HG03520 (cell line): ENCODE results near the gene MPZL3.
"Not testable (repeated sequence)": the region's sequence is repeated elsewhere in the genome, so short reads cannot be mapped to it uniquely, and the experiment has no call there.

ENCODE experiments used
- ATAC-seq: cut with Tn5 transposase; IDR thresholded peaks from one replicate; pipeline ENCODE4 v1.9.1; 2021; ENCODE audit warnings: mild to moderate bottlenecking, moderate library complexity; ENCODE audit not compliant: unreplicated experiment

Gene MPZL3

DNA sequence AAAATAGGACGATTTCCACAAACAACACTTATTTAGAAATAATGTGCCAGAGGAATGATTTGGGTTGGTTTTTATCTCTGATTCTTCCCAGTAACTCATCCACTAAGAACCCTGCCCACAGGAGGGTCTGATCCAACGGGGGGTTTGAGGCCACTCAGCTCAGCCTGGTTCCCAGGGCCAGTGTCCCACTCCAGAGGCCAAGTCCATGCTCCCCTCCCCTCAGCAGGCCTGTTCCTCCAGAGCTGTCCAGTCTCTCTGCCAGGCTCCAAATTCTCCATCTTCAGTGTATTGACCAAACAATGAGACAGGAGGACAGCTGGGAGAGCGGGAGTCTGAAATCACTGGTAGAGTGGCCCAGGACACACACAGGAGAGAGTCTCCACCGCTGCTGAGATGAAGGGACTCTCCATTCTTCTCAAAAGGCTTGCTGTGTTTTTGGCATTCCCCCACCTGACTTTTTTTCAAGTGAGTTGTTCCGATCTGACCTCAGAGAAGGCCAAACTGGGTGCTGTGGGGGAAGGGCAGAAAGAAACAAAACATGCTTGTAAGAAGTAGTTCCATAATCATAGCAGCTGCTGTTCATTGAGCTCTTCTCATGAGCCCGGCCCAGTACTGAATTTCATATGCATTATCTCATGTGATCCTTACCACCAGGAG is 58.1 kb downstream of the MPZL3 start:
- no peak for ATAC-seq

DNA sequence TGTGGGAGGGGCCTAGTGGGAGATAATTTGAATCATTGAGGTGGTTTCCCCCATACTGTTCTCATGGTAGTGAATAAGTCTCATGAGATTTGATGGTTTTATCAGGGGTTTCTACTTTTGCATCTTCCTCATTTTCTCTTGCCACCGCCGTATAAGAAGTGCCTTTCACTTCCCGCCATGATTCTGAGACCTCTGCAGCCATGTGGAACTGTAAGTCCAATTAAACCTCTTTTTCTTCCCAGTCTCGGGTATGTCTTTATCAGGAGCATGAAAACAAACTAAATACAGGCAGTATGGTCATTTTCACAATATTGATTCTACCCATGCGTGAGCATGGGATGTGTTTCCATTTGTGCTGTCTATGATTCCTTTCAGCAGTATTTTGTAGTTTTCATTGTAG is 59.3 kb downstream of the MPZL3 start:
- ATAC-seq: not testable (repeated sequence)

DNA sequence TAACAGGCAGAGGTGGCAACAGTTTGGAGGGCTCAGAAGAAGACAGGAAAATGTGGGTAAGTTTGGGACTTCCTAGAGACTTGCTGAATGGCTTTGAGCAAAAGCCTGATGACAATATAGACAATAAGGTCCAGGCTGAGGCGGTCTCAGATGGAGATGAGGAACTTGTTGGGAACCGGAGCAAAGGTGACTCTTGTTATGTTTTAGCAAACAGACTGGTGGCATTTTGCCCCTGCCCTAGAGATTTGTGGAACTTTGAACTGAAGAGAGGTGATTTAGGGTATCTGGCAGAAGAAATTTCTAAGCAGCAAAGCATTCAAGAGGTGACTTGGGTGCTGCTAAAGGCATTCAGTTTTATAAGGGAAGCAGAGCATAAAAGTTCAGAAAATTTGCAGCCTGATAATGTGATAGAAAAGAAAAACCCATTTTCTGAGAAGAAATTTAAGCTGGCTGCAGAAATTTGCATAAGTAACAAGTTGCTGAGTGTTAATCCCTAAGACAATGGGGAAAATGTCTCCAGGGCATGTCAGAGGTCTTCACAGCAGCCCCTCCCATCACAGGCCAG is 61.1 kb downstream of the MPZL3 start:
- not testable (repeated sequence) for ATAC-seq

DNA sequence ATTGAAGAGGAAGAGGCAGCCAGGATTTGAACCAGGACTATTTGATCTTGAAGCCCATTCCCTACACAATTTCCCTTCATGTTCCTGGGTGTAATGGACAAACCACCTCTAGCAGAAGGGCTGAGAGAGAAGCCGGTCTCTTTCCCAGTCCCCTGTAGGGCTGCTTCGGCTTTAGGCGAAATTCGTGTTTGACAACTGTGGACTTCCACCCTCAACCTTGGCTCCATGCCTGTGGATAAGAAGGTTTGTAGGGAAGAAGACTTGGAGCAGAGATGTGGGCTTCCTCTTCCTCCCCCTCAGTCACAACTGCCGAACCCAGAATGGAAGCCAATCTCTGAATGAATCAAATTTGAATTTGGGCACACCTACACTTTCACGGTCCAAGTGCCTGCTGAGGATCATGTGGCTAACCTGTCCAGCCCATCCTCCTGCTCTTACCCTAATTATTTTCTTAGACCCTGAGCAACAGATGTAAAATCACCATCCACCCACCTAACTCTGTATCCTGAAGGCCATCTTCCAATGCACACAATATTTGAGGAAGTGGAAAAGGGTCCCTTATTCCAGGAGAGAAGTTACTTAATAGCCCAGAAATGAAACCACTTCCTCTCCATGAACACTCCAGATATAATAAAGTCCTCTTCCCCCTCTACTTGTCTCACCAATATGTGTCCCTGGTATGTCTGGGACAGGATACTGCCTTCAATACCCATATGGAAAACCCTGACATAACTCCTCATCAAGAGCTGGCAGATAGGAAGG is 65.6 kb downstream of the MPZL3 start:
- no peak for ATAC-seq

DNA sequence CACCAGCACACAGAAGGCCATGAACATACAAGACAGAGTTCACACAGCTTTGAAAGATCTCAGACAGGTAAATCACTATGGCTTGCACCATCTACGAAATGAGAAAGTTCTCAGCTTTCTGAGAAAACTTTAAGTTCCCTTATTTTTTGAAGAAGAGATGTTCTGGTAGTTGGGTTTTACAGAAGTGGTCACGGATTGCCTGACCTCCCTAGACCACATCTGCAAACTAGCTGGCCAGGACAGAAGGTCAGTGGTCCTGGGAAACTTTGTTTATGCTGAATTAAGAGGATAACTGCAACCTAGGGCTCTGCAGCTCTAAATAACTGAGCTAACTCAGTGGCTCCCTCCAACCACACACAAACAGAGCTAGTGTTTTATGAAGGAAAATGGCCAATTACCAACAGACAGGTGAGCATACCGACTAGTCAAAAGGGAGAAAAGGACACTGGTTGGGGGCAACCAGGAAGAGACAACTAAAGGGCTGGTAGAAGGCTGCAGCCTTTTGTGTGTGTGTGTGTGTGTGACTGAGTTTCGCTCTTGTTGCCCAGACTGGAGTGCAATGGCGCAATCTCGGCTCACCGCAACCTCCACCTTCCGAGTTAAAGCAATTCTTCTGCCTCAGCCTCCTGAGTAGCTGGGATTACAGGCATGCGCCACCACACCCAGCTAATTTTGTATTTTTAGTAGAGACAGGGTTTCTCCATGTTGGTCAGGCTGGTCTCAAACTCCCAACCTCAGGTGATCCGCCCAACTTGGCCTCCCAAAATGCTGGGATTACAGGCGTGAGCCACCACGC is 67.2 kb downstream of the MPZL3 start:
- no peak for ATAC-seq

DNA sequence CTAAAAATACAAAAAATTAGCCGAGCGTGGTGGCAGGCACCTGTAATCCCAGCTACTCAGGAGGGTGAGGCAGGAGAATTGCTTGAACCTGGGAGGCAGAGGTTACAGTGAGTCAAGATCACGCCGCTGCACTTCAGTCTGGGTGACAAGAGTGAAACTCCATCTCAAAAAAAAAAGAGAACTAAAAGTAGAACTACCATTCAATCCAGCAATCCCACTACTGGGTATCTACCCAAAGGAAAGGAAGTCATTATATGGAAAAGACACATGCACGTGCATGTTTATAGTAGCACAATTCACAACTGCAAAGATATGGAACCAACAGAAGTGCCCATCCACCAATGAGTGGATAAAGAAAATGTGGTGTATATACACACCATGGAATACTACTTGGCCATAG is 68.5 kb downstream of the MPZL3 start:
- not testable (repeated sequence) for ATAC-seq

- ATAC-seq: no peak
These were observed 71.9 kb downstream of the MPZL3 start for GRCh38 chr11:118180300-118180703.

- ATAC-seq: no peak
These were observed 75.4 kb downstream of the MPZL3 start for GRCh38 chr11:118176778-118177134.
